Thymus (tissue), 14 donors: Measurements from ENCODE around the gene SPRING1. TPM values are rescaled to one million over a fixed set of nuclear protein-coding genes. Genes with fewer than 3 reads are reported as not detected.

ENCODE experiments used
- DNase-seq, 9 donors: peaks; one replicate each; pipeline ENCODE4 v3.0.0-alpha.2; 2013; ENCODE audit warnings: low spot score in 9 of 9, low read depth in 6 of 9, missing footprints in 1 of 9
- H3K27ac ChIP-seq, 2 donors: one replicate each; pipeline ENCODE4 v1.5.1; 2013; ENCODE audit warnings: control low read depth in 1 of 2, low read depth in 1 of 2, low read length in 1 of 2, mild to moderate bottlenecking in 1 of 2, moderate library complexity in 1 of 2
- H3K27me3 ChIP-seq, 2 donors: one replicate each; pipeline ENCODE4 v1.5.1; 2013; ENCODE audit warnings: low read length in 1 of 2; ENCODE audit not compliant: control insufficient read depth in 2 of 2, insufficient read depth in 1 of 2
- H3K36me3 ChIP-seq, 2 donors: one replicate each; pipeline ENCODE4 v1.5.1; 2013; ENCODE audit warnings: low read length in 1 of 2, mild to moderate bottlenecking in 1 of 2, moderate library complexity in 1 of 2; ENCODE audit not compliant: control insufficient read depth in 2 of 2, insufficient read depth in 2 of 2
- H3K4me1 ChIP-seq, 2 donors: one replicate each; pipeline ENCODE4 v1.5.1; 2013; ENCODE audit warnings: low read length in 2 of 2; ENCODE audit not compliant: control insufficient read depth in 2 of 2, insufficient read depth in 2 of 2
- H3K4me3 ChIP-seq, 2 donors: one replicate each; pipeline ENCODE4 v1.5.1; 2013; ENCODE audit warnings: low read length in 2 of 2, control low read depth in 1 of 2, mild to moderate bottlenecking in 1 of 2
- H3K9me3 ChIP-seq, 2 donors: one replicate each; pipeline ENCODE4 v1.5.1; 2013; ENCODE audit warnings: low read length in 1 of 2, mild to moderate bottlenecking in 1 of 2; ENCODE audit not compliant: control insufficient read depth in 2 of 2, insufficient read depth in 1 of 2
- WGBS: extraction: QIAGEN DNeasy Blood & Tissue Kit; methylation state at CpG from one replicate; pipeline ENCODE4 v1.1.7; 2013; 5-methylcytosine and 5-hydroxymethylcytosine counted together
- long read RNA-seq, 10 donors: transcript quantifications; one replicate each; lab custom pipeline, GENCODE V29; 2026
- polyA plus RNA-seq: library from polyadenylated mRNA; stranded (reverse); fragments of 200-250 nt; gene quantifications from one replicate; pipeline ENCODE4 v1.2.3, GENCODE V29; 2013
- total RNA-seq: library from RNA; stranded (reverse); fragments of 120-200 nt; gene quantifications from one replicate; pipeline ENCODE4 v1.2.4, GENCODE V29; 2013
- donor health status: healthy.

The SPRING1 gene
- total RNA-seq (15.3 TPM), polyA plus RNA-seq (12.7 TPM)
- long read RNA-seq, donor 1, full-length matches to known transcripts, result 3 of 3 reads
- long read RNA-seq, donor 1, partial matches to known transcripts, result 0 of 3 reads
- long read RNA-seq, donor 1, other reads (novel, unspliced or antisense), result 0 of 3 reads
- long read RNA-seq, donor 2, result 0 reads
- long read RNA-seq, donor 3, full-length matches to known transcripts, result 7 of 7 reads
- long read RNA-seq, donor 3, partial matches to known transcripts, result 0 of 7 reads
- long read RNA-seq, donor 3, other reads (novel, unspliced or antisense), result 0 of 7 reads
- long read RNA-seq, donor 4, full-length matches to known transcripts, result 6 of 6 reads
- long read RNA-seq, donor 4, partial matches to known transcripts, result 0 of 6 reads
- long read RNA-seq, donor 4, other reads (novel, unspliced or antisense), result 0 of 6 reads
- long read RNA-seq, donor 5, full-length matches to known transcripts, result 16 of 16 reads
- long read RNA-seq, donor 5, partial matches to known transcripts, result 0 of 16 reads
- long read RNA-seq, donor 5, other reads (novel, unspliced or antisense), result 0 of 16 reads
- long read RNA-seq, donor 6, full-length matches to known transcripts, result 9 of 9 reads
- long read RNA-seq, donor 6, partial matches to known transcripts, result 0 of 9 reads
- long read RNA-seq, donor 6, other reads (novel, unspliced or antisense), result 0 of 9 reads
- long read RNA-seq, donor 7, full-length matches to known transcripts, result 12 of 12 reads
- long read RNA-seq, donor 7, partial matches to known transcripts, result 0 of 12 reads
- long read RNA-seq, donor 7, other reads (novel, unspliced or antisense), result 0 of 12 reads
- long read RNA-seq, donor 8, full-length matches to known transcripts, result 6 of 6 reads
- long read RNA-seq, donor 8, partial matches to known transcripts, result 0 of 6 reads
- long read RNA-seq, donor 8, other reads (novel, unspliced or antisense), result 0 of 6 reads
- long read RNA-seq, donor 9, full-length matches to known transcripts, result 12 of 12 reads
- long read RNA-seq, donor 9, partial matches to known transcripts, result 0 of 12 reads
- long read RNA-seq, donor 9, other reads (novel, unspliced or antisense), result 0 of 12 reads
- long read RNA-seq, donor 10, full-length matches to known transcripts, result 12 of 12 reads
- long read RNA-seq, donor 10, partial matches to known transcripts, result 0 of 12 reads
- long read RNA-seq, donor 10, other reads (novel, unspliced or antisense), result 0 of 12 reads

GRCh38 chr12:116737774-116738657, at the start of gene SPRING1, which contains the start of gene RNFT2:
TSS of gene SPRING1 (minus strand) at chr12:116738069. CDS start at chr12:116737900, 169 bp downstream.
TSS of gene RNFT2 (plus strand) at chr12:116738315. CDS start at chr12:116740498, 2,183 bp downstream.
- peak; percentile 97 to 100 (median 99) for DNase-seq
- Histone ChIP-seq H3K36me3 (peaks cover 15 to 19% of the 10 kb centered on the region in 2 donors), H3K4me1 (peaks cover 14 to 15% of the 10 kb centered on the region in 2 donors), H3K27ac (peak within 1 kb of the TSS; percentile 52 to 80), H3K27me3 (no peaks in the 10 kb centered on the region), H3K4me3 (peak within 1 kb of the TSS; percentile 67 to 84), H3K9me3 (no peaks in the 10 kb centered on the region)
- under 1% methylated on average over 80 of the region's 80 CpGs for WGBS

- no peak overlapping the region for H3K4me3 ChIP-seq
- no peak overlapping the region for H3K27ac ChIP-seq
- WGBS, result 98% methylated on average over 7 of the region's 7 CpGs
- H3K4me1 ChIP-seq, result no peaks in the 10 kb centered on the region
- H3K27me3 ChIP-seq, result no peaks in the 10 kb centered on the region
- H3K9me3 ChIP-seq, result peaks cover 0 to 4% of the 10 kb centered on the region in 2 donors
- H3K36me3 ChIP-seq, result peaks cover 18 to 36% of the 10 kb centered on the region in 2 donors
- DNase-seq, result no peak
These were observed 46.4 kb upstream of the SPRING1 start for GRCh38 chr12:116784238-116784612.

- 95% methylated on average over 6 of the region's 6 CpGs for whole genome bisulfite sequencing
- no peaks in the 10 kb centered on the region for H3K4me1 ChIP-seq
- no peak overlapping the region for H3K27ac ChIP-seq
- no peaks in the 10 kb centered on the region for H3K27me3 ChIP-seq
- peaks cover 18 to 36% of the 10 kb centered on the region in 2 donors for H3K36me3 ChIP-seq
- no peak overlapping the region for H3K4me3 ChIP-seq
- DNase-seq, result no peak
- peaks cover 0 to 4% of the 10 kb centered on the region in 2 donors for H3K9me3 ChIP-seq
These were observed 45.8 kb upstream of the SPRING1 start for GRCh38 chr12:116783525-116784237.

GRCh38 chr12:116780942-116781341, 43.1 kb upstream of the SPRING1 start:
- no peak overlapping the region for H3K4me3 ChIP-seq
- H3K27ac ChIP-seq, result no peak overlapping the region
- peaks cover 0 to 11% of the 10 kb centered on the region in 2 donors for H3K4me1 ChIP-seq
- H3K36me3 ChIP-seq, result peaks cover 18 to 33% of the 10 kb centered on the region in 2 donors
- H3K27me3 ChIP-seq, result no peaks in the 10 kb centered on the region
- WGBS, result 75% methylated on average over 4 of the region's 4 CpGs
- H3K9me3 ChIP-seq, result no peaks in the 10 kb centered on the region
- no peak for DNase-seq

- WGBS, result 94% methylated on average over 2 of the region's 2 CpGs
- no peaks in the 10 kb centered on the region for H3K9me3 ChIP-seq
- peaks cover 18 to 33% of the 10 kb centered on the region in 2 donors for H3K36me3 ChIP-seq
- peaks cover 0 to 13% of the 10 kb centered on the region in 2 donors for H3K4me1 ChIP-seq
- H3K4me3 ChIP-seq, result no peak overlapping the region
- no peaks in the 10 kb centered on the region for H3K27me3 ChIP-seq
- H3K27ac ChIP-seq, result no peak overlapping the region
- no peak for DNase-seq
These were observed 41.7 kb upstream of the SPRING1 start for GRCh38 chr12:116779597-116779996.

GRCh38 chr12:116777245-116777644, 39.4 kb upstream of the SPRING1 start:
- Histone ChIP-seq H3K27ac (peak overlapping the region in 1 of 2 donors; percentile 0), H3K9me3 (no peaks in the 10 kb centered on the region), H3K27me3 (no peaks in the 10 kb centered on the region), H3K4me1 (peaks cover 3 to 19% of the 10 kb centered on the region in 2 donors), H3K36me3 (peaks cover 5 to 19% of the 10 kb centered on the region in 2 donors), H3K4me3 (no peak overlapping the region)
- WGBS, result 97% methylated on average over 1 of the region's 1 CpG
- peak in 1 of 9 donors; percentile 33 for DNase-seq

- Histone ChIP-seq H3K4me1 (peaks cover 3 to 19% of the 10 kb centered on the region in 2 donors), H3K4me3 (no peak overlapping the region), H3K27me3 (no peaks in the 10 kb centered on the region), H3K9me3 (no peaks in the 10 kb centered on the region), H3K36me3 (peaks cover 0 to 2% of the 10 kb centered on the region in 2 donors), H3K27ac (peak overlapping the region in 1 of 2 donors; percentile 19)
- 18% methylated on average over 4 of the region's 4 CpGs for WGBS
- peak in 1 of 9 donors; percentile 34 for DNase-seq
These were observed 36.2 kb upstream of the SPRING1 start for GRCh38 chr12:116774020-116774419.
